ENCODE results near the gene MAP7.

DNA sequence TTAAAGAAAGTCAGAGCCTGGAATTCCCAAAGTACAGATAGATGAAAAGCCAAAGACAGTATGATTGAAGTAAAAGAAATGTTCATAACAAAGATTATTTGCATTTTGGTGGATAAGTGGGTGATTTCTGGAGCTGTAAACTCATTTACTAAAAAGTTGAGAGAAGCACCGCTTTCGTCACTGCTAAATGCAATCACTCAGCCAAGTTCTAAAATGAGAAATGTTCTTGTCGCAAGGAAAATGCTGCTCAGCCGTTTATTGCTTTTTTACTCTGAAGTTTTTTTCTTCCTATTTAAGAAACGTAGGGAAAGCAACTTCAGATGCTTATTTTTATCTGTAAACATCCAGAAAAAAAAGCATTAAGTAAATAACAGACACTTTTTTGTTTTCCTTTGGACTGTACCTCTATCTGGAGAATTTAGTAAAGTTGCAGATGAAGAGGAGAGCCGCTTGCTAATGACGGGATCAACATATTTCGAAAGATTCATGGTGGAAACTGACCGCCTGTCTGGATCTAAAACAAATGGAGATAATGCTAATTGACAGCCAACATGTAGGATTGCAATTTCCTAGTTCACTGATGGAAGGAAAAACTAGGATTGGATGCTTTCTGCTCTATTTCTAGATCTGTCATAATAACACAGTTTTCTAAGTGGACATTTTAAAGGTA, 166.8 kb downstream of the MAP7 start:
- TF ChIP-seq, protein P1, sequence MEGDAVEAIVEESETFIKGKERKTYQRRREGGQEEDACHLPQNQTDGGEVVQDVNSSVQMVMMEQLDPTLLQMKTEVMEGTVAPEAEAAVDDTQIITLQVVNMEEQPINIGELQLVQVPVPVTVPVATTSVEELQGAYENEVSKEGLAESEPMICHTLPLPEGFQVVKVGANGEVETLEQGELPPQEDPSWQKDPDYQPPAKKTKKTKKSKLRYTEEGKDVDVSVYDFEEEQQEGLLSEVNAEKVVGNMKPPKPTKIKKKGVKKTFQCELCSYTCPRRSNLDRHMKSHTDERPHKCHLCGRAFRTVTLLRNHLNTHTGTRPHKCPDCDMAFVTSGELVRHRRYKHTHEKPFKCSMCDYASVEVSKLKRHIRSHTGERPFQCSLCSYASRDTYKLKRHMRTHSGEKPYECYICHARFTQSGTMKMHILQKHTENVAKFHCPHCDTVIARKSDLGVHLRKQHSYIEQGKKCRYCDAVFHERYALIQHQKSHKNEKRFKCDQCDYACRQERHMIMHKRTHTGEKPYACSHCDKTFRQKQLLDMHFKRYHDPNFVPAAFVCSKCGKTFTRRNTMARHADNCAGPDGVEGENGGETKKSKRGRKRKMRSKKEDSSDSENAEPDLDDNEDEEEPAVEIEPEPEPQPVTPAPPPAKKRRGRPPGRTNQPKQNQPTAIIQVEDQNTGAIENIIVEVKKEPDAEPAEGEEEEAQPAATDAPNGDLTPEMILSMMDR (IDR thresholded peaks at IDR 0.05; ENCODE audit: low read depth, low read length, poor library complexity, severe bottlenecking), result no peak
- TF ChIP-seq EZH2phosphoT487 (IDR thresholded peaks at IDR 0.05; ENCODE audit: borderline replicate concordance, low read length), result no peak

Data from DOHH2 (cell line).